HepG2 (cell line): ENCODE results near the gene PRM3. TPM values are rescaled to one million over a fixed set of nuclear protein-coding genes. Genes with fewer than 3 reads are reported as not detected.

Source experiments
- EHMT2 ChIP-seq: fragments of 200-600 bp; sonication (generic); IDR thresholded peaks from 2 replicates; pipeline ENCODE4 v1.7.0; 2017; ENCODE audit warnings: antibody characterized with exemption, low read depth, low read length, borderline replicate concordance
- FOXK1 ChIP-seq: sonication (generic); formaldehyde crosslinking; IDR thresholded peaks from 2 replicates; pipeline ENCODE4 v1.4.0; 2020; ENCODE audit warnings: low read depth, missing genetic modification reagents, borderline replicate concordance
- GTF3A ChIP-seq: sonication (generic); formaldehyde crosslinking; conservative IDR thresholded peaks from 2 replicates; pipeline ENCODE4 v1.4.0; 2020; ENCODE audit warnings: mild to moderate bottlenecking, missing genetic modification reagents
- ISL2 ChIP-seq: sonication (generic); formaldehyde crosslinking; IDR thresholded peaks from 2 replicates; pipeline ENCODE4 v1.5.0; 2020; ENCODE audit warnings: missing genetic modification reagents
- MATR3 ChIP-seq: sonication (generic); formaldehyde crosslinking; IDR thresholded peaks from 2 replicates; pipeline ENCODE4 v1.4.0; 2020; ENCODE audit warnings: missing genetic modification reagents
- MTA3 ChIP-seq: sonication (generic); formaldehyde crosslinking; IDR thresholded peaks from 2 replicates; pipeline ENCODE4 v1.4.0; 2020; ENCODE audit warnings: missing genetic modification reagents
- NCOA1 ChIP-seq: sonication (generic); formaldehyde crosslinking; IDR thresholded peaks from 2 replicates; pipeline ENCODE4 v1.9.0; 2021; ENCODE audit warnings: missing genetic modification reagents
- RELA ChIP-seq: sonication (generic); formaldehyde crosslinking; IDR thresholded peaks from 2 replicates; pipeline ENCODE4 v1.4.0; 2020; ENCODE audit warnings: missing genetic modification reagents
- RXRB ChIP-seq: IDR thresholded peaks from 2 replicates; pipeline ENCODE4 v1.6.1; 2016; ENCODE audit warnings: borderline replicate concordance, missing genetic modification reagents, missing compliant biosample characterization
- TCF7L2 ChIP-seq: IDR thresholded peaks from 2 replicates; pipeline ENCODE4 v1.6.1; 2011; ENCODE audit warnings: mild to moderate bottlenecking, low read depth, low read length, moderate library complexity
- TEAD3 ChIP-seq: optimal IDR thresholded peaks from 2 replicates; pipeline ENCODE3; 2016; ENCODE audit warnings: borderline replicate concordance
- ZNF136 ChIP-seq: sonication (generic); formaldehyde crosslinking; IDR thresholded peaks from 2 replicates; pipeline ENCODE4 v1.8.1; 2022; ENCODE audit warnings: low read depth, mild to moderate bottlenecking, moderate library complexity, missing genetic modification reagents
- ZNF614 ChIP-seq: IDR thresholded peaks from 2 replicates; pipeline ENCODE4 v1.6.1; 2018; ENCODE audit warnings: missing biosample characterization, missing genetic modification reagents, inconsistent platforms, borderline replicate concordance
- ZNF878 ChIP-seq: sonication (generic); formaldehyde crosslinking; IDR thresholded peaks from 2 replicates; pipeline ENCODE4 v1.8.1; 2023; ENCODE audit warnings: mild to moderate bottlenecking, missing genetic modification reagents, moderate library complexity
- polyA plus RNA-seq, 8 experiments: library from polyadenylated mRNA; depleted of rRNA in 3 of 8; stranded (reverse) in 7 of 8; unstranded in 1 of 8; fragments of >200 nt; fragmentation: Illumina TruSeq in 4 of 8; extraction: Trizol in 4 of 8; gene quantifications; 2 replicates each; pipeline versions ENCODE4 v1.2.1 to v1.2.3, GENCODE V29; 2011 to 2016; ENCODE audit warnings: low read depth in 4 of 8, missing spikeins in 1 of 8, mixed read lengths in 1 of 8; ENCODE audit not compliant: insufficient read depth in 1 of 8
- total RNA-seq, 5 experiments: library from RNA; depleted of rRNA; stranded (reverse); fragments of >200 nt; fragmentation: Illumina TruSeq; extraction: Trizol; gene quantifications; 2 replicates each; pipeline ENCODE4 v1.2.3, GENCODE V29; 2016; ENCODE audit warnings: low read depth in 1 of 5
- TF ChIP-seq, protein P1 (sequence below): sonication (generic); formaldehyde crosslinking; IDR thresholded peaks from 2 replicates; pipeline ENCODE4 v1.4.0; 2020; ENCODE audit warnings: mild to moderate bottlenecking, missing genetic modification reagents
- TF ChIP-seq, protein P2 (sequence below): sonication (generic); formaldehyde crosslinking; IDR thresholded peaks from 2 replicates; pipeline ENCODE4 v1.9.0; 2021; ENCODE audit warnings: missing genetic modification reagents, mild to moderate bottlenecking, borderline replicate concordance
- TF ChIP-seq, protein P3 (sequence below): sonication (generic); formaldehyde crosslinking; IDR thresholded peaks from 2 replicates; pipeline ENCODE4 v1.5.0; 2020; ENCODE audit warnings: mild to moderate bottlenecking, missing genetic modification reagents

PRM3 gene
- total and polyA plus RNA-seq, 2 of the 13 experiments (the other 11 are each of a cell fraction or from before 2014, with no cell fraction given), result not detected

DNA sequence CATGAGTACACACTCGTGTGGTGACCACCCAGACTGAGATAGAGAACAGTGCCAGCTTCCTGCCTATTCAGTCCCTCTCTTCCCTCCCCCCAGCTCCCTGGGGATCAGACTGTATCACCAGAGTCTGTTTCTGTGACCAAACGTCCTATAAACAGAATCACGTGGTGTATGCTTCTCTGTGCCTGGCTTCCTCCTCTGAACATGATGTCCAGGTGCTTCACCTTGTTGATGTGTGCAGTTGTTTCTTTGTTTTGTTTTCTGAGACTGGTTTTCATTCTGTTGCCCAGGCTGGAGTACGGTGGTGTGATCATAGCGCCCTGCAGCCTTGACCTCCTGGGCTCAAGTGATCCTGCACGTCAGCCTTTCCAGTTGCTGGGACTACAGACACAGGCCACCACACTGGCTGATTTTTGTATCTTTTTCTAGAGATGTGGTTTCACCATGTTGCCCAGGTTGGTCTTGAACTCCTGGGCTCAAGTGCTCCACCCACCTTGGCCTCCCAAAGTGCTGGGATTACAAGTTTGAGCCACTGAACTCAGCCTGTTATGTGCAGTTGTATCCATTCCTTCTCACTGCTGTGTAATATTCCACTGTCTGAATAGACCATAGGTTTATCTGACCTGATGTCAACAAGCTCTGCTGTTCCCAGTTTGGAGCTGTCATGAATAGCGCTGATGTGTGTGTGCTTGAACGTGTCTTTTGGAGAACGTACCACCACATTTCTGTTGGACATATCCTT, 36.6 kb upstream of the PRM3 start (continued):
- TF ChIP-seq, protein P1, sequence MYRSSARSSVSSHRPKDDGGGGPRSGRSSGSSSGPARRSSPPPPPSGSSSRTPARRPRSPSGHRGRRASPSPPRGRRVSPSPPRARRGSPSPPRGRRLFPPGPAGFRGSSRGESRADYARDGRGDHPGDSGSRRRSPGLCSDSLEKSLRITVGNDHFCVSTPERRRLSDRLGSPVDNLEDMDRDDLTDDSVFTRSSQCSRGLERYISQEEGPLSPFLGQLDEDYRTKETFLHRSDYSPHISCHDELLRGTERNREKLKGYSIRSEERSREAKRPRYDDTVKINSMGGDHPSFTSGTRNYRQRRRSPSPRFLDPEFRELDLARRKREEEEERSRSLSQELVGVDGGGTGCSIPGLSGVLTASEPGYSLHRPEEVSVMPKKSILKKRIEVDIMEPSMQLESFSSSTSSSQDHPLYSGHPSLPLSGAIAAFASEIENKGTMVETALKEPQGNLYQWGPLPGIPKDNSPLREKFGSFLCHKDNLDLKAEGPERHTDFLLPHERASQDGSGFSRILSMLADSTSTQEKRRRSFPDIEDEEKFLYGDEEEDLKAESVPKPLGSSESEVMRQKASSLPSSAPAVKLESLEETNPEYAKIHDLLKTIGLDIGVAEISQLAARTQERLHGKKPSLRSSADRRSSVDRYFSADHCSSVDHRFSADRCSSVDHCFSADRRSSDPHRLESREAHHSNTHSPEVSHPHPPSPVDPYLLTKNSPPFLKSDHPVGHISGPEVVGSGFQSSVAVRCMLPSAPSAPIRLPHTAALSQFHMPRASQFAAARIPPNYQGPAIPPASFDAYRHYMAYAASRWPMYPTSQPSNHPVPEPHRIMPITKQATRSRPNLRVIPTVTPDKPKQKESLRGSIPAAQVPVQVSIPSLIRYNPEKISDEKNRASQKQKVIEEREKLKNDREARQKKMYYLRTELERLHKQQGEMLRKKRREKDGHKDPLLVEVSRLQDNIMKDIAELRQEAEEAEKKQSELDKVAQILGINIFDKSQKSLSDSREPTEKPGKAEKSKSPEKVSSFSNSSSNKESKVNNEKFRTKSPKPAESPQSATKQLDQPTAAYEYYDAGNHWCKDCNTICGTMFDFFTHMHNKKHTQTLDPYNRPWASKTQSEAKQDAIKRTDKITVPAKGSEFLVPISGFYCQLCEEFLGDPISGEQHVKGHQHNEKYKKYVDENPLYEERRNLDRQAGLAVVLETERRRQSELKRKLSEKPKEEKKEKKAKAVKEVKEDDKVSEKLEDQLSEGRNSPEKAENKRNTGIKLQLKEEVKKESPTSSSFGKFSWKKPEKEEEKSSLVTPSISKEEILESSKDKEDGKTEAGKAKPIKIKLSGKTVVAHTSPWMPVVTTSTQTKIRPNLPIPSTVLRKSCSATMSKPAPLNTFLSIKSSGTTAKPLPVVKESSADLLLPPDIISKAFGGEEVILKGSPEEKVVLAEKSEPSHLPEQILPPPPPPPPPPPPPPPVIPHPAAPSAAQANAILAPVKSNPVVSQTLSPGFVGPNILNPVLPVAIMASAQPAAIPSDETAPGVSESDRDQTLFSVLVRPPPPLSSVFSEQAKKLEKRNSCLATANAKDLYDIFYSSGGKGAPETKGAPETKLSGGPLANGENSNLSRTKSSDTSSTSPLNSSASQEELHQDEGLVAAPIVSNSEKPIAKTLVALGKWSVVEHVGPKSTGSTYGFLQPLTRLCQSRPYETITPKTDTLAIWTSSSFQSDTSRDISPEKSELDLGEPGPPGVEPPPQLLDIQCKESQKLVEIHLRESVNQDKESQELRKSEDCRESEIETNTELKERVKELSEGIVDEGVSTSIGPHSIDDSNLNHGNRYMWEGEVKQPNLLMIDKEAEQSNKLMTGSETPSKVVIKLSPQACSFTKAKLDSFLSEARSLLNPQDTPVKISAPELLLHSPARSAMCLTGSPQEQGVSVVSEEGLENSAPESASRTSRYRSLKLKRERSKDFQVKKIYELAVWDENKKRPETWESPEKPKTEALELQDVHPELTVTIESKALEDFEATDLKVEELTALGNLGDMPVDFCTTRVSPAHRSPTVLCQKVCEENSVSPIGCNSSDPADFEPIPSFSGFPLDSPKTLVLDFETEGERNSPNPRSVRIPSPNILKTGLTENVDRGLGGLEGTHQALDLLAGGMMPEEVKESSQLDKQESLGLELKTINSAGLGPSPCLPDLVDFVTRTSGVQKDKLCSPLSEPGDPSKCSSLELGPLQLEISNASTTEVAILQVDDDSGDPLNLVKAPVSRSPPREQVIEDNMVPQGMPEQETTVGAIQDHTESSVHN (CRISPR knock-in tag), result no peak; the same call in 1 of the 2 replicates
- TF ChIP-seq EHMT2 (peak; percentile 86; the same call in 1 of the 2 replicates), MATR3 (CRISPR knock-in tag) (no peak), GTF3A (CRISPR knock-in tag) (no peak), ISL2 (CRISPR knock-in tag) (peak; percentile 20; the same call in 1 of the 2 replicates), ZNF614 (CRISPR knock-in tag) (0 out of 2 replicates have a peak, but pooled peaks have one; percentile 57), ZNF878 (peak; percentile 63; the same call in 1 of the 2 replicates), MTA3 (CRISPR knock-in tag) (no peak), FOXK1 (CRISPR knock-in tag) (peak; percentile 97), TCF7L2 (no peak), RXRB (CRISPR knock-in tag) (peak; percentile 94), TEAD3 (CRISPR knock-in tag) (peak; percentile 57), RELA (CRISPR knock-in tag) (no peak), ZNF136 (CRISPR knock-in tag) (peak; percentile 95), NCOA1 (CRISPR knock-in tag) (peak; percentile 68; the same call in 1 of the 2 replicates)
- TF ChIP-seq, protein P2, sequence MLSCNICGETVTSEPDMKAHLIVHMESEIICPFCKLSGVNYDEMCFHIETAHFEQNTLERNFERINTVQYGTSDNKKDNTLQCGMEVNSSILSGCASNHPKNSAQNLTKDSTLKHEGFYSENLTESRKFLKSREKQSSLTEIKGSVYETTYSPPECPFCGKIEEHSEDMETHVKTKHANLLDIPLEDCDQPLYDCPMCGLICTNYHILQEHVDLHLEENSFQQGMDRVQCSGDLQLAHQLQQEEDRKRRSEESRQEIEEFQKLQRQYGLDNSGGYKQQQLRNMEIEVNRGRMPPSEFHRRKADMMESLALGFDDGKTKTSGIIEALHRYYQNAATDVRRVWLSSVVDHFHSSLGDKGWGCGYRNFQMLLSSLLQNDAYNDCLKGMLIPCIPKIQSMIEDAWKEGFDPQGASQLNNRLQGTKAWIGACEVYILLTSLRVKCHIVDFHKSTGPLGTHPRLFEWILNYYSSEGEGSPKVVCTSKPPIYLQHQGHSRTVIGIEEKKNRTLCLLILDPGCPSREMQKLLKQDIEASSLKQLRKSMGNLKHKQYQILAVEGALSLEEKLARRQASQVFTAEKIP (CRISPR knock-in tag), result no peak
- TF ChIP-seq, protein P3, sequence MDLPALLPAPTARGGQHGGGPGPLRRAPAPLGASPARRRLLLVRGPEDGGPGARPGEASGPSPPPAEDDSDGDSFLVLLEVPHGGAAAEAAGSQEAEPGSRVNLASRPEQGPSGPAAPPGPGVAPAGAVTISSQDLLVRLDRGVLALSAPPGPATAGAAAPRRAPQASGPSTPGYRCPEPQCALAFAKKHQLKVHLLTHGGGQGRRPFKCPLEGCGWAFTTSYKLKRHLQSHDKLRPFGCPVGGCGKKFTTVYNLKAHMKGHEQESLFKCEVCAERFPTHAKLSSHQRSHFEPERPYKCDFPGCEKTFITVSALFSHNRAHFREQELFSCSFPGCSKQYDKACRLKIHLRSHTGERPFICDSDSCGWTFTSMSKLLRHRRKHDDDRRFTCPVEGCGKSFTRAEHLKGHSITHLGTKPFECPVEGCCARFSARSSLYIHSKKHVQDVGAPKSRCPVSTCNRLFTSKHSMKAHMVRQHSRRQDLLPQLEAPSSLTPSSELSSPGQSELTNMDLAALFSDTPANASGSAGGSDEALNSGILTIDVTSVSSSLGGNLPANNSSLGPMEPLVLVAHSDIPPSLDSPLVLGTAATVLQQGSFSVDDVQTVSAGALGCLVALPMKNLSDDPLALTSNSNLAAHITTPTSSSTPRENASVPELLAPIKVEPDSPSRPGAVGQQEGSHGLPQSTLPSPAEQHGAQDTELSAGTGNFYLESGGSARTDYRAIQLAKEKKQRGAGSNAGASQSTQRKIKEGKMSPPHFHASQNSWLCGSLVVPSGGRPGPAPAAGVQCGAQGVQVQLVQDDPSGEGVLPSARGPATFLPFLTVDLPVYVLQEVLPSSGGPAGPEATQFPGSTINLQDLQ (CRISPR knock-in tag), result no peak
